ENCODE results near the gene SETD2.

DNA sequence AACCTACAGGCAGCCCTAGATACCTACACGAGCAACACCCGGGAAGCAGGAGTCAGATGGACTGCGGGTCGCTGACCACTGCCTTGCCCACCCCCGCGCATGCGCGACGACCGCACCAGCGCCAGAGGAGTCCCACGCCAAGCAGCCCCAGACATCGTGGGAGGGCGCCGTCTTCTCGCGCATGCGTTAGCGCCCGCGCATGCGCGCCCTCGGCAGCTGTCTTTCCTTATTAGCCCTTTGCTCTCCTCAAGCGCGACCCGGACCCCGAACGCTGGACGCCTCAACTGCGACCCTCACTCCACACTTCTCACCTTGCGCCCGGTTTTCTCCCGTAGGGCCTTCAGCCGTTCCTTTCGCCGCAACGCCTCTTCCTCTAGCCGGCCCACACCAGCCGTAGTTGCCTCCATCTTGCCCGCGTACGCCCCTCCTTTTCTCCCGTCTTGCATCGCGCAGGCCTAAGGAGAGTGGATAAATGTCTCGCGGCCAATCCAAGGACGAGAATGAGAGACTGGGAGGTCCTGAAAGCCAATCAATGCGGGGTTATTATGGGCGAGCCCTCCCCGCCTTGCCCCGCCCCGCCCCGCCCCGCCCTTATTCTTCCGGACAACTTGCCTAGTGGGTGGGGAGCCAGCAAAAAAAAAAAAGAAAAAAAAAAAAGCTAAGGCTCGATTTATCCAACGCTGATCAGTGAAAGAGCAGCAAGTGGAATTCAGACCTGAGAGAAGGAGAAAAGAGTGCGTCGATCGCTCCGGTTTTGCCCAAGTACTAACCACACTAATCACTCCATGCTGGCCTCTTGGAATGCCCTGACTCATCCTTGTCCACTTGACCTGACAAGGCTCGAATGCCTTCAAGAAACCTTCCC is 187.4 kb downstream of the SETD2 start, which contains the start of gene CCDC12:
- TF ChIP-seq CTCF (IDR thresholded peaks at IDR 0.05; ENCODE audit: low read depth, low read length, poor library complexity, severe bottlenecking) (no peak), EZH2phosphoT487 (IDR thresholded peaks at IDR 0.05; ENCODE audit: borderline replicate concordance, low read length) (no peak)

Measured in DOHH2 (cell line).